ENCODE results near the gene CMIP. TPM values are rescaled to one million over a fixed set of nuclear protein-coding genes. Genes with fewer than 3 reads are reported as not detected.

Gene CMIP
- total RNA-seq, 1 experiment from 2014 or later, result 48.2 TPM

DNA sequence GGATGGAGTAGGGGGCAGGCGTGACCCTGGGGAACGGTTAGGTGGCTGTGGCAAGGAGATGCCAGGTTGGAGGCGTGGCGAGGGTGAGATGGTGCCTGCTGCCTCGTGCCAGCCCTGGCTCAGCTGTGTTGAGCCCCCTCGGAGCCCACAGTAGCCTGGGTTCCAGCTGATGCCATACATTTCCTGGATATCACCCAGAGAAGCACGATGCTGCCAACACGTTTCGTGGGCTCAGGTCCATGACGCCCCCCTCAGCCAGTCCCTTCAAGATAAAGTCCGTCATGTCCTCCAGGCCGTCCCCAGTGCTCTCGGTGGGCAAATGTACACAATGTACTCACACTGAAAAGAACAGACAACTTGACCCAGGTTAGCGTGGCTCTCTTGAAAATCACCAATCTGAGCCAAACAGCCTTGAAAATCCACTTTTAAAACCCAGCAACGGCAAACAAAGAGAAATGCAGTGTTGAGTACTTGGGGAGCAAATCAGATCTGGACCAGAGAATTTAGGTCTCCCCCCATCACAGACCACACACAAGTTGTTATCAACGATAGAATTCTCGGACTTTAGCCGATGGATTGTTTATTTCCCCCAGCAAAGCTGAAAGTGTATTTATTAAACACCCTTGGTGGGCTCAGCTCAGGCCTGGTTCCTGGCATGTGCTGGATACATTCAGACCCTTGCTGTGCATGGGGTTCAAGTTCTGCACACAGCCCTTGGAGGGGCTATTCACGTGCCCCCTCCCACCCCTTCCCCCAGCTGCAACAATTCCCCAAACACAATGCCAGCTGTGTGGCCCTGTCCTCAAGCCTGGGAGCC, 231.7 kb downstream of the CMIP start:
- Mint-ChIP-seq H3K27ac (peak overlapping the region in 1 of 3 experiments; percentile 59; a peak in 1 of 7 replicates), H3K36me3 (ENCODE audit: insufficient read depth in 1 of 3, low read depth in 3 of 3) (peaks cover 18 to 48% (median 48%) of the 10 kb centered on the region in 3 experiments), H3K4me3 (no peak overlapping the region), H3K27me3 (ENCODE audit: low read depth) (no peaks in the 10 kb centered on the region), H3K4me1 (peaks cover 5 to 6% of the 10 kb centered on the region in 2 experiments), H3K9me3 (no peaks in the 10 kb centered on the region)
- Histone ChIP-seq H2BK15ac (ENCODE audit: low read depth, low read length) (no peak overlapping the region), H3K27me3 (ENCODE audit: insufficient read depth, low read length) (no peaks in the 10 kb centered on the region), H4K91ac (ENCODE audit: insufficient read length, low read depth, low read length) (no peak overlapping the region), H3K56ac (ENCODE audit: insufficient read length, low read depth, low read length) (no peak overlapping the region), H3K4me1 (ENCODE audit: insufficient read depth, low read length) (no peaks in the 10 kb centered on the region), H3K14ac (ENCODE audit: insufficient read depth, low read length) (no peak overlapping the region), H3K9ac (ENCODE audit: extremely low read depth, insufficient read length, low read length) (no peak overlapping the region), H3K23me2 (ENCODE audit: insufficient read length, low read depth, low read length, poor library complexity, severe bottlenecking) (no peaks in the 10 kb centered on the region), H3T11ph (ENCODE audit: low read length) (no peak overlapping the region), H3K9me3 (ENCODE audit: control insufficient read depth, low read depth, low read length) (no peaks in the 10 kb centered on the region), H3K4ac (ENCODE audit: low read depth, low read length) (no peak overlapping the region), H3K4me2 (ENCODE audit: insufficient read depth, insufficient read length, low read length) (no peak overlapping the region), H3K18ac (ENCODE audit: insufficient read length, low read depth, low read length) (no peak overlapping the region), H3K79me1 (ENCODE audit: insufficient read depth, low read depth, low read length, poor library complexity, severe bottlenecking) (no peaks in the 10 kb centered on the region), H2BK5ac (ENCODE audit: insufficient read length, low read length) (no peak overlapping the region), H2BK20ac (ENCODE audit: low read depth, low read length, poor library complexity, severe bottlenecking) (no peak overlapping the region), H3K79me2 (ENCODE audit: insufficient read depth, low read length) (no peaks in the 10 kb centered on the region), H3K27ac (ENCODE audit: insufficient read length, low read depth, low read length) (no peak overlapping the region), H2AFZ (ENCODE audit: low read length) (no peak overlapping the region), H2BK120ac (ENCODE audit: low read depth, low read length, poor library complexity, severe bottlenecking) (no peak overlapping the region), H4K5ac (ENCODE audit: insufficient read length, low read depth, low read length) (no peak overlapping the region), H4K20me1 (ENCODE audit: control insufficient read depth, insufficient read depth, insufficient read length) (no peaks in the 10 kb centered on the region), H3K23ac (ENCODE audit: insufficient read length, low read depth, low read length) (no peak overlapping the region), H2AK5ac (ENCODE audit: insufficient read length, low read length) (no peak overlapping the region), H4K8ac (replicated peaks; ENCODE audit: insufficient read length, low read depth, low read length) (no peak overlapping the region), H2BK12ac (ENCODE audit: insufficient read length, low read depth, low read length) (no peak overlapping the region)
- no CpG with 5 or more reads among the region's 19 CpGs for WGBS (ENCODE audit: extremely low coverage, insufficient read length, low lambda C conversion rate)
- no peak for DNase-seq
- TF ChIP-seq, protein P1, sequence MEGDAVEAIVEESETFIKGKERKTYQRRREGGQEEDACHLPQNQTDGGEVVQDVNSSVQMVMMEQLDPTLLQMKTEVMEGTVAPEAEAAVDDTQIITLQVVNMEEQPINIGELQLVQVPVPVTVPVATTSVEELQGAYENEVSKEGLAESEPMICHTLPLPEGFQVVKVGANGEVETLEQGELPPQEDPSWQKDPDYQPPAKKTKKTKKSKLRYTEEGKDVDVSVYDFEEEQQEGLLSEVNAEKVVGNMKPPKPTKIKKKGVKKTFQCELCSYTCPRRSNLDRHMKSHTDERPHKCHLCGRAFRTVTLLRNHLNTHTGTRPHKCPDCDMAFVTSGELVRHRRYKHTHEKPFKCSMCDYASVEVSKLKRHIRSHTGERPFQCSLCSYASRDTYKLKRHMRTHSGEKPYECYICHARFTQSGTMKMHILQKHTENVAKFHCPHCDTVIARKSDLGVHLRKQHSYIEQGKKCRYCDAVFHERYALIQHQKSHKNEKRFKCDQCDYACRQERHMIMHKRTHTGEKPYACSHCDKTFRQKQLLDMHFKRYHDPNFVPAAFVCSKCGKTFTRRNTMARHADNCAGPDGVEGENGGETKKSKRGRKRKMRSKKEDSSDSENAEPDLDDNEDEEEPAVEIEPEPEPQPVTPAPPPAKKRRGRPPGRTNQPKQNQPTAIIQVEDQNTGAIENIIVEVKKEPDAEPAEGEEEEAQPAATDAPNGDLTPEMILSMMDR (conservative IDR thresholded peaks at IDR 0.05), result no peak

All from H9 (cell line).